GM12891 (cell line): ENCODE data around the gene DCUN1D5.

ENCODE experiments used
- POLR2A ChIP-seq: IDR thresholded peaks from 2 replicates; pipeline ENCODE4 v1.6.1; 2011; ENCODE audit warnings: low read depth, low read length, control low read depth
- POLR2AphosphoS5 ChIP-seq: IDR thresholded peaks from 2 replicates; pipeline ENCODE4 v1.6.1; 2011; ENCODE audit warnings: low read depth, low read length, control low read depth
- POU2F2 ChIP-seq: IDR thresholded peaks from 2 replicates; pipeline ENCODE4 v1.6.1; 2011; ENCODE audit warnings: low read depth, mild to moderate bottlenecking, control low read depth, low read length, moderate library complexity

- no peak for TF ChIP-seq POLR2A
- TF ChIP-seq POLR2AphosphoS5: no peak
- no peak for TF ChIP-seq POU2F2
These were observed 75.9 kb downstream of the DCUN1D5 start for GRCh38 chr11:103016031-103016430.
